GM23338 (cell line): Measurements from ENCODE around the gene INPP5D. TPM values are rescaled to one million over a fixed set of nuclear protein-coding genes. Genes with fewer than 3 reads are reported as not detected.
"Not testable (repeated sequence)": the region's sequence is repeated elsewhere in the genome, so short reads cannot be mapped to it uniquely, and the experiment has no call there.

ENCODE experiments used
- ATAC-seq: fragments of 200-7000 bp; cut with Tn5 transposase; 3 replicates; pipeline ENCODE4 v1.9.1; 2020
- DNase-seq: peaks from one replicate; pipeline ENCODE4 v3.0.0-alpha.2; 2015; ENCODE audit warnings: low spot score
- H2AFZ ChIP-seq: fragments of 200-600 bp; sonication (generic); 2 replicates; pipeline ENCODE4 v1.8.0; 2016; ENCODE audit warnings: antibody characterized with exemption, mild to moderate bottlenecking, moderate library complexity
- H3F3A ChIP-seq: fragments of 200-600 bp; sonication (generic); replicated peaks from 2 replicates; pipeline ENCODE4 v1.8.0; 2017; ENCODE audit warnings: antibody characterized with exemption, mixed run types, low read depth
- H3K27ac ChIP-seq: fragments of 200-600 bp; sonication (generic); 2 replicates; pipeline ENCODE4 v1.6.1; 2016; ENCODE audit warnings: low read depth
- H3K27me3 ChIP-seq: fragments of 200-600 bp; sonication (generic); 2 replicates; pipeline ENCODE4 v1.8.0; 2016; ENCODE audit warnings: mild to moderate bottlenecking, mixed run types, moderate library complexity; ENCODE audit not compliant: insufficient read depth
- H3K36me3 ChIP-seq: fragments of 200-600 bp; sonication (generic); 2 replicates; pipeline ENCODE4 v1.8.0; 2016; ENCODE audit warnings: mild to moderate bottlenecking; ENCODE audit not compliant: insufficient read depth
- H3K4me1 ChIP-seq: fragments of 200-600 bp; sonication (generic); 2 replicates; pipeline ENCODE4 v1.8.0; 2016; ENCODE audit warnings: mild to moderate bottlenecking, moderate library complexity; ENCODE audit not compliant: insufficient read depth
- H3K4me2 ChIP-seq: fragments of 200-600 bp; sonication (generic); 2 replicates; pipeline ENCODE4 v1.7.1; 2017; ENCODE audit warnings: mixed run types
- H3K4me3 ChIP-seq: fragments of 200-600 bp; sonication (generic); 2 replicates; pipeline ENCODE4 v1.6.1; 2016; ENCODE audit warnings: mixed run types
- H3K79me2 ChIP-seq: fragments of 200-600 bp; sonication (generic); replicated peaks from 2 replicates; pipeline ENCODE4 v1.8.0; 2017; ENCODE audit warnings: mild to moderate bottlenecking; ENCODE audit not compliant: insufficient read depth
- H3K9me2 ChIP-seq: fragments of 200-600 bp; sonication (generic); 2 replicates; pipeline ENCODE4 v1.8.0; 2017; ENCODE audit not compliant: insufficient read depth
- H4K20me1 ChIP-seq: fragments of 200-600 bp; sonication (generic); replicated peaks from 2 replicates; pipeline ENCODE4 v1.8.0; 2017; ENCODE audit warnings: mild to moderate bottlenecking; ENCODE audit not compliant: insufficient read depth
- H3K27ac Mint-ChIP-seq: 2 replicates; pipeline ENCODE4 v1.8.0; 2020; ENCODE audit warnings: inconsistent platforms, mild to moderate bottlenecking, moderate library complexity, mixed read lengths
- H3K27me3 Mint-ChIP-seq: 3 replicates; pipeline ENCODE4 v1.8.0; 2022; ENCODE audit warnings: low read depth, mild to moderate bottlenecking, moderate library complexity, mixed read lengths, inconsistent platforms; ENCODE audit not compliant: insufficient read depth, poor library complexity
- H3K36me3 Mint-ChIP-seq: 3 replicates; pipeline ENCODE4 v1.8.0; 2021; ENCODE audit warnings: low read depth, mild to moderate bottlenecking, inconsistent platforms, moderate library complexity, mixed read lengths
- H3K4me1 Mint-ChIP-seq: 3 replicates; pipeline ENCODE4 v1.8.0; 2020; ENCODE audit warnings: mild to moderate bottlenecking, inconsistent platforms, mixed read lengths
- H3K4me3 Mint-ChIP-seq: 3 replicates; pipeline ENCODE4 v1.8.0; 2021; ENCODE audit warnings: moderate library complexity, mild to moderate bottlenecking, inconsistent platforms, mixed read lengths
- H3K9me3 Mint-ChIP-seq: 3 replicates; pipeline ENCODE4 v1.8.0; 2020; ENCODE audit warnings: moderate library complexity, mild to moderate bottlenecking, inconsistent platforms, mixed read lengths
- EZH2phosphoT487 ChIP-seq: fragments of 200-600 bp; sonication (generic); IDR thresholded peaks from one replicate; pipeline ENCODE4 v1.8.1; 2018; ENCODE audit warnings: antibody characterized with exemption; ENCODE audit not compliant: unreplicated experiment
- POLR2AphosphoS5 ChIP-seq: IDR thresholded peaks from 2 replicates; pipeline ENCODE4 v1.6.1; 2016; ENCODE audit warnings: antibody characterized with exemption, low read depth
- ZNF114 ChIP-seq: fragments of 250-450 bp; sonication (Bioruptor Pico); IDR thresholded peaks from 2 replicates; pipeline ENCODE4 v1.5.0; 2020; ENCODE audit warnings: mild to moderate bottlenecking, moderate library complexity
- ZNF331 ChIP-seq: fragments of 250-450 bp; sonication (Bioruptor Pico); IDR thresholded peaks from 2 replicates; pipeline ENCODE4 v1.5.0; 2020; ENCODE audit warnings: low read depth, mild to moderate bottlenecking, moderate library complexity
- polyA plus RNA-seq: library from polyadenylated mRNA; unstranded; fragments of >200 nt; fragmentation: Nextera tagmentation; extraction: Ambion mirVana; gene quantifications from 2 replicates; pipeline ENCODE4 v1.2.1, GENCODE V29; 2016
- total RNA-seq: library from RNA; depleted of rRNA; stranded (reverse); fragments of >200 nt; shearing (Covaris generic); gene quantifications from 2 replicates; pipeline ENCODE4 v1.2.3, GENCODE V29; 2014
- TF ChIP-seq, protein P1 (sequence below): IDR thresholded peaks from one replicate; pipeline ENCODE4 v1.6.1; 2018; ENCODE audit warnings: antibody characterized with exemption; ENCODE audit not compliant: unreplicated experiment
- TF ChIP-seq, protein P2 (sequence below): IDR thresholded peaks from 2 replicates; pipeline ENCODE4 v1.6.1; 2016; ENCODE audit warnings: antibody characterized with exemption

The INPP5D gene
- total and polyA plus RNA-seq, 2 experiments from 2014 or later: 6.6 to 8.3 TPM

DNA sequence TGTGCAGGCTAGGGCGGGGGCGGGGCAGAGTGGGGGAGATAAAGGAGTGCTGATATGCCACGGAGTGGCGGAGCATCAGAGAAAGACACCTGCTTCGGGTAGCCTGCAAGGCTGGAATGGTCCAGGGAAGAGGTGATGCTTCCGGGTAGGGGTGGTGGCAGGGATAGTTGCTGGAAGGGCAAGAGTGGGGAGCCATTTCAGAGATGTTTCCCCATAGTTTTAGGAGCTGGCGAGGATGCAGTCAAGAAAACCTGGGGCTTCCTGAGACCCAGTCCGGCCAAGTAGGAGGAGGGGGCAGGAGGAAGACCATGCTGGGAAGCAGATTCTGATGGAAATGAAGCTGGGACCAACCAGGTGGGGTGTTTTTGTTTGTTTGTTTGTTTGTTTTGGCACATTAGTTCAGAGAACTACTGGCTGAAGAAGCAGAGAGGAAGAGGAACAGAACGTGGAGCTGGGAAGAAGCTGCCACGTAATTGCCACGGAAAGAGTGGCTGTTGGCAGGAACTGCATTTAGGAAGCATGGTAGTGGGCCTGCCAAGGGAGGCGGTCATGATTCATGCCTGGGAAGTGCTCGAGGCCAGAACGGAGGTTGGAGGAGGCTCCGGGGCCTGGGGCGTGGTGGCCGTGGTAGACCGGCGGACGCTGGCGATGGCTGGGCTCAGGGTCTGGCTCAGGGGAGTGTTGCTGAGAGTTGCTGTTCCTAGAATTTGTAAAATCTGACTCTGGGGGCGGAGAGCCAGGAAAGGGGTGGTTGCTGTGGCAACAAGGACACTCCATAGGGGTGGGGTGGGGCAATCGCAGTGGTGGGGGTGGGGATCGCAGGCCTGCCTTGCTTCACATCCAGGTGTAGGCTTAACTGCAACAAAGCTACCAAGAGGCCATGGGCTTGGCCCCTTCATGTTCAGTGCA is 8.6 kb upstream of the INPP5D start:
- DNase-seq (peak; percentile 87), ATAC-seq (peak; percentile 80)
- Mint-ChIP-seq H3K36me3 (no peaks in the 10 kb centered on the region), H3K9me3 (no peaks in the 10 kb centered on the region), H3K4me3 (peak overlapping the region; percentile 72), H3K4me1 (peaks cover 53% of the 10 kb centered on the region), H3K27ac (peak overlapping the region; percentile 96), H3K27me3 (peaks cover 20% of the 10 kb centered on the region)
- peaks cover 29% of the 10 kb centered on the region for H3K4me1 ChIP-seq
- TF ChIP-seq ZNF331 (CRISPR knock-in tag) (no peak), ZNF114 (no peak), POLR2AphosphoS5 (peak; percentile 67; the same call in 1 of the 2 replicates), EZH2phosphoT487 (no peak)
- TF ChIP-seq, protein P1, sequence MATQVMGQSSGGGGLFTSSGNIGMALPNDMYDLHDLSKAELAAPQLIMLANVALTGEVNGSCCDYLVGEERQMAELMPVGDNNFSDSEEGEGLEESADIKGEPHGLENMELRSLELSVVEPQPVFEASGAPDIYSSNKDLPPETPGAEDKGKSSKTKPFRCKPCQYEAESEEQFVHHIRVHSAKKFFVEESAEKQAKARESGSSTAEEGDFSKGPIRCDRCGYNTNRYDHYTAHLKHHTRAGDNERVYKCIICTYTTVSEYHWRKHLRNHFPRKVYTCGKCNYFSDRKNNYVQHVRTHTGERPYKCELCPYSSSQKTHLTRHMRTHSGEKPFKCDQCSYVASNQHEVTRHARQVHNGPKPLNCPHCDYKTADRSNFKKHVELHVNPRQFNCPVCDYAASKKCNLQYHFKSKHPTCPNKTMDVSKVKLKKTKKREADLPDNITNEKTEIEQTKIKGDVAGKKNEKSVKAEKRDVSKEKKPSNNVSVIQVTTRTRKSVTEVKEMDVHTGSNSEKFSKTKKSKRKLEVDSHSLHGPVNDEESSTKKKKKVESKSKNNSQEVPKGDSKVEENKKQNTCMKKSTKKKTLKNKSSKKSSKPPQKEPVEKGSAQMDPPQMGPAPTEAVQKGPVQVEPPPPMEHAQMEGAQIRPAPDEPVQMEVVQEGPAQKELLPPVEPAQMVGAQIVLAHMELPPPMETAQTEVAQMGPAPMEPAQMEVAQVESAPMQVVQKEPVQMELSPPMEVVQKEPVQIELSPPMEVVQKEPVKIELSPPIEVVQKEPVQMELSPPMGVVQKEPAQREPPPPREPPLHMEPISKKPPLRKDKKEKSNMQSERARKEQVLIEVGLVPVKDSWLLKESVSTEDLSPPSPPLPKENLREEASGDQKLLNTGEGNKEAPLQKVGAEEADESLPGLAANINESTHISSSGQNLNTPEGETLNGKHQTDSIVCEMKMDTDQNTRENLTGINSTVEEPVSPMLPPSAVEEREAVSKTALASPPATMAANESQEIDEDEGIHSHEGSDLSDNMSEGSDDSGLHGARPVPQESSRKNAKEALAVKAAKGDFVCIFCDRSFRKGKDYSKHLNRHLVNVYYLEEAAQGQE: peak; percentile 25
- TF ChIP-seq, protein P2, sequence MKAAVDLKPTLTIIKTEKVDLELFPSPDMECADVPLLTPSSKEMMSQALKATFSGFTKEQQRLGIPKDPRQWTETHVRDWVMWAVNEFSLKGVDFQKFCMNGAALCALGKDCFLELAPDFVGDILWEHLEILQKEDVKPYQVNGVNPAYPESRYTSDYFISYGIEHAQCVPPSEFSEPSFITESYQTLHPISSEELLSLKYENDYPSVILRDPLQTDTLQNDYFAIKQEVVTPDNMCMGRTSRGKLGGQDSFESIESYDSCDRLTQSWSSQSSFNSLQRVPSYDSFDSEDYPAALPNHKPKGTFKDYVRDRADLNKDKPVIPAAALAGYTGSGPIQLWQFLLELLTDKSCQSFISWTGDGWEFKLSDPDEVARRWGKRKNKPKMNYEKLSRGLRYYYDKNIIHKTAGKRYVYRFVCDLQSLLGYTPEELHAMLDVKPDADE: peak; percentile 31; the same call in 1 of the 2 replicates
- peak overlapping the region; percentile 53 for H3K4me3 ChIP-seq
- no peaks in the 10 kb centered on the region for H4K20me1 ChIP-seq
- H3K27ac ChIP-seq: peak overlapping the region; percentile 86
- peak overlapping the region; percentile 78 for H3K4me2 ChIP-seq
- peaks cover 7% of the 10 kb centered on the region; the same call in 1 of the 2 replicates for H3K9me2 ChIP-seq
- no peaks in the 10 kb centered on the region for H3K27me3 ChIP-seq
- peak overlapping the region; percentile 2; the same call in 1 of the 2 replicates for H2AFZ ChIP-seq
- H3F3A ChIP-seq: 0 out of 2 replicates have a peak, but pooled peaks cover 7% of the 10 kb centered on the region
- no peaks in the 10 kb centered on the region for H3K36me3 ChIP-seq
- no peaks in the 10 kb centered on the region for H3K79me2 ChIP-seq

DNA sequence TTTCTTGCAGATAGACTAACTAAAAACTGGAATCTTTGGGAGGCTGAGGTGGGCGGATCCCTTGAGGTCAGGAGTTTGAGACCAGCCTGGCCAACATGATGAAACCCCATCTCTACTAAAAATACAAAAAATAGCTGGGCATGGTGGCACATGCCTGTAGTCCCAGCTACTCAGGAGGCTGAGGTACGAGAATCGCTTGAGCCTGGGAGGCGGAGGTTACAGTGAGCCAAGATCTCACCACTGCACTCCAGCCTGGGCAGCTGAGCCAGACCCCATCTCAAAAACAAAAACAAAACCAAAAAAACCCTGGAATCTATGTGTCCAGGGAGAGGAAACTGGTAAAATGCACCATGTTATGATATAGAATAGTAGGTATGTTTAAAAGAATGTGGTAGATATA is 7.6 kb upstream of the INPP5D start:
- not testable (repeated sequence) for H3K27me3 ChIP-seq, DNase-seq, H3K79me2 ChIP-seq, H3F3A ChIP-seq, H3K9me3 Mint-ChIP-seq, H3K36me3 ChIP-seq, H3K36me3 Mint-ChIP-seq, ATAC-seq, H4K20me1 ChIP-seq, H2AFZ ChIP-seq, H3K9me2 ChIP-seq
- H3K4me3 ChIP-seq: peak overlapping the region; percentile 53; the same call in 1 of the 2 replicates
- H3K4me3 Mint-ChIP-seq: peak overlapping the region; percentile 72
- peaks cover 29% of the 10 kb centered on the region for H3K4me1 ChIP-seq
- peaks cover 50% of the 10 kb centered on the region for H3K4me1 Mint-ChIP-seq
- H3K27ac ChIP-seq: peak overlapping the region; percentile 86
- H3K27me3 Mint-ChIP-seq: peaks cover 20% of the 10 kb centered on the region
- H3K27ac Mint-ChIP-seq: peak overlapping the region; percentile 96
- H3K4me2 ChIP-seq: peak overlapping the region; percentile 78
